Measurements from ENCODE around the gene AMBRA1.

The AMBRA1 gene

DNA sequence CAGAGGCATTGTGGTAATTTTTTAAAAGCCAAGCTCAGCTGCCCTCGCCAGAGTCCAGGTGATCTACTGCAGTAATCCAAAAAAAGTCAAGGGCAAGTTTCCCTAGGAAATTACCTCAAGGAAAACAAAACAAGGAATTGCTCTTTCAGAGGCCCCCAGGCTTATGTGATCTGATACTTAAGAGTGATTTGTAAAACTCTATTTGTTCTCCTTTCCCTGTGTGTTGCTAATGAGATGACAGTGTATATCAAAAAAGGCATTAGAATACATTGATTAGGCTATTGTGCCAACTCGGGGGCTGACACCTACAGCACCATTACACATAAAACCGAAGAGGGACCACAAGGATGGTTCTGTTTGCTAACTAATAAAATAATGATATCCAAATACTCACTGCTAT lies 157.7 kb downstream of the AMBRA1 start:
- DNase-seq, result no peak

DNA sequence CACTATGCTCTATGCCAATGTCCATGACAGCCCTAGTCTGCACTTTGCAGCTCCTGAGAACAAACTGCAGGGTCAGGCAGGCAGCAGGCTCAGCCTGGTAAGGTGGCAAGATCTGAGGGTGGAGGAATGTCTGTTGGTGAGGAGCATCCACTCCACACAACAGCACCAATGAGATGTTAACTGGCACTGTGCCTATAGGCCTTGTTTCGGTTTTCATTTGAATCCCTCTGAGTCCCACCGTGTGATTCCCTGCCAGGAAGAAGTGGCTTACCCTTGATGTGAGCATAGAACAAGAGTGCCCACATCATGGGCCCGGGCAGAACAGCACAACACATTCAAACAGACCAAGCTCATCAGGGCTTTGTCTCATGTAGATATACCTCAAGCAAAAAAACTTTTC lies 158.1 kb downstream of the AMBRA1 start:
- DNase-seq, result no peak

DNA sequence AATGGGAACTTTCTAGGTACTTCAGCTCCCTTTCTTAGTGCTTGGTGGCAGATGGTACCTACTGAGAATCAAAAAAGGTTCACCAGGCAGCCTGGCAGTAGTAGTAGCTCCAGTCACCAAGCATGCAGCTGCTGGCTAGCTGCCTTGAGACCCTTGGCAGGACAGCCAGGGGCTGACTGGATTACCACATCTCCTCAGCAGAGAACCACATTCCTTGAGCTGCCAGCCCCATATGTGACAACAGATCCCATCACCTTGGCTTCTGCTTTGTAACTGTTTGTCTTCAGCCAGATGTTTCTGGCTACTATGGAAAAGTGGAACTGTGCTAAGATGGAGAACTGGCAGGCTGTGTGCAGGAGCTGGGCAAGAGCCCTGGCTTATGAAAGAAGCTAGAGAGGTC lies 162.6 kb downstream of the AMBRA1 start:
- no peak for DNase-seq

DNA sequence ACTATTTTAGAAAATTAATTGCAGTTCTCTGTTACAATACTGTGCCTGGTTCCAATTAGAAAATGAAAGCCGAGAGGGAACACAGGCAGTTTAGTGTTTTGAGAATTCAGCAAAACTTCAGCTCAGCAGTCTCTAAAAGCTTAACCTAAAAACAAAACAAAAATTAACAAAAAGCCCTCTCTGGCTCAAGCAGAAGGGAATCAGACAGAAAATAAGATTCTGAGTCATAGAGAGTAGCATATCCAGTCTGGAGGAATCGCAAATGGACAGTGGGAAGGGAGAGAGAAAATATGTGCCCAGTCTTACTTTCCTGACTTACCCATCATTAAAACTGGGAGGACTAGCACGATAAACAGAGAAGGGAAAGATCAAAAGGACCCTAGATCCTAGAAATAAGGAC lies 164.1 kb downstream of the AMBRA1 start:
- no peak for DNase-seq

DNA sequence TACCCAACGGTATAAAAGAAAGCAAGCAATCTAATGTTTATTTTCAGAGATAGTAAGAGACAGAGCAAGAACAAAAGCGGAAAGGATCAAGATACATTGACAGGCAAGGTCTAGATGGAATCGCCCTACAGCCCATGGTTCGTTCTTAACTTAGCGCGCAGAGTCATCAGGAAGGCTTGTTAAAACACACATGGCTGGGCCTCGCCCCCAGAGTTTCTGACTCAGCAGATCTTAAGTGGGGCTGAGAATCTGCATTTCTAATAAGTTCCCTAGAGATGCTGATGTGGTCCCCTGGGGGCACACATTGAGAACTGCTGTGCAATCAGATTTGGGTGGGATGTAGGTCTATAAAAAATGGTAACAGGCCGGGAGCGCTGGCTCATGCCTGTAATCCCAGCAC lies 166.5 kb downstream of the AMBRA1 start:
- DNase-seq, result no peak

DNA sequence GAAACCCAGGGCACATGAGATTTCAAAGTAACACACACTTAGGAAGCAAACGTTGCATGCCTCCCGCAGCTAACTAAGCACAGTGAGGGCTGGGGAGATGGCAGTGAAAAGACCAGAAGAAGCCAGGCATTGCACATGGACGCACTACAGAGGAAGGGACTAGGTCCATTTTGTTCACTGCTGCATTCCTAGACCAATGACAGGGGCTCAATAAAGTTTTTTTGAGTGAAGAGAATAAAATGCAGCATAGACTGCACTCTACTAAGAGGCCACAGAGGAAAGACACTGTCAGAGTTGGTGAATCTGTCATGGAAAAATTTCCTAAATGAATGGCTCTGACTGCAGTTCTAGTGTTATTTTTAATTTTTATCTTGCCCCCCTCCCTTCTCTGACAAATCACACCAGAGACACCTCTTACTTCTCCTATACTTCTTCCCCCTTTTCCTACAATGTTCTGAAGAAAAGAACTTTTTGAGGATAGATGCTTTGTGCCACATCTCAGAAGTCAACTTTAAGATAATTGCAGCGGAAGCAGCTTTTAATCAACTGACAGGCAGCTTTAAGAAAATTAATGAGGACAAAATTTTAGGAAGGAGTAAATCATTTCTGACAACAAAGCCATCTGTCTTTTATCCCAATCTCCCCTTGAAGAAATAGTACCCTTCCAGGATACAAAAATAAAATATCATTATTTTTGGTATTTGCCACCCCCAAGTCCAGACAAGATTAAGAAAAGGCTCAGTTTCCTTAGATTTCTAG lies 167.4 kb downstream of the AMBRA1 start:
- no peak for DNase-seq

DNA sequence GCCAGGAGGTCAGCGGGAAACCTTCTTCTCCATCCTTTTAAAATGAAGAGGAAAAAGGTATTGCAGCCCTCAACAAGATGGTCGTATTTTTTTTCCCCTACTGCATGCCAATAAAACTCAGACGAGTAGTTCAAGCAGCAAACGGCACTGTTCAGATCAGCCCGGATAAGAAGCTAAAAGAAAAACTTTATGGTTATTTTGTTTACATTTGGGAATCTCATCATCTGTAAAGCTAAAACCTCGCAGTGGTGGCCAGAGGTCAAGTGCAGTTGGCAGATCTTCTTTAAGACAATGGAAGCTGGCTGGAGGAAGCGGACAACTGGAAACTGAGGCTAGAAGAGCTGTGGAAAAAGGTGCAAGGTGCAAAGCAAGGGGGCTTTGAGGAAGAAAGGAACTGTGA lies 171.2 kb downstream of the AMBRA1 start:
- no peak for DNase-seq

DNA sequence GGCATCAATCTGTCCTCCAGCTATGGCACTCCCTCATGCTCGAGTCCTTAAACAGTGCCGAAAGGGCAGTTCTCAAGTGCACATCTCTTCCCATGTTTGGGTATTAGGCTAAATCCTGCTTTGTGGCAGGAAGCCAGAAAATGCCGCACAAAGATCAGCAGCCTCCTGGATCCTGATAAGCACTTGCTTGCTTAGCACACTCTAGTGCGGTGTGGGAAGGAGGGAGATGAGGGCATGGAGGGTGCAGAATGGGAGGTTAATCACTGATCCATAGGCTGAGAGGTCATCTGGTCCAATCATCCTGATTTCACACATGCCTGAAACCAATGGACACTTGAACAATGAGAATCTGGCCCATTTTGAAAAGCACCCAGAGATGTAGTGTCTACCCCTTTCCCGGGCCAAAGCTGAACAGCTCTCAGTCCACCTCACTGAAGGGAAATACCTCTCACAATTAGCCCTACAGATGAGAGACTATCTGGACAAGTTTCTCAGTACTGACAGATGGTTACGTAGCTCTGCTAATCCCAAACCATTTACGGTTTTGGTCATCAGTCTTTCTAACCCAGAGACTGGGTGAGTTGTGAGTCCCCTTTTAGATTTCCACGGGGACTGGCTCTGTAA lies 172.5 kb downstream of the AMBRA1 start:
- no peak for DNase-seq

DNA sequence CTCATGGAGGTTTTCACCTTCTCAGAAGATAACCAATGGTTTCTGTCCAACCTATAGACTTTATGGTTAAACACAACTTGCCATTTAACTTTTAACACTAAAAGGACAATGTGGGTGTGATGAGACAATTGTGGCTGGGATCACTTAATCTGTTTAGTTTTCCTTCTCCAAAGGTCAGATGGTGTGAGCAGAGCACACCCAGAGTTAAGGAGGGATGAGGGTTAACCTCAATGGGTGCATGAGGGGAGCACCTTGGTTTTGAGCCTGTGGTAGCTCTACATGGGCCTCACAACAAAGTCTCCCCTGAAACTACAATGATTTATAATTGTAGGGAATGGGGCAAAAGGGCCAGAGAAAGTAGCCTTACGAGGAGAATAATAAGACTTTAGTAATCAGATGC lies 173.3 kb downstream of the AMBRA1 start:
- DNase-seq, result no peak

DNA sequence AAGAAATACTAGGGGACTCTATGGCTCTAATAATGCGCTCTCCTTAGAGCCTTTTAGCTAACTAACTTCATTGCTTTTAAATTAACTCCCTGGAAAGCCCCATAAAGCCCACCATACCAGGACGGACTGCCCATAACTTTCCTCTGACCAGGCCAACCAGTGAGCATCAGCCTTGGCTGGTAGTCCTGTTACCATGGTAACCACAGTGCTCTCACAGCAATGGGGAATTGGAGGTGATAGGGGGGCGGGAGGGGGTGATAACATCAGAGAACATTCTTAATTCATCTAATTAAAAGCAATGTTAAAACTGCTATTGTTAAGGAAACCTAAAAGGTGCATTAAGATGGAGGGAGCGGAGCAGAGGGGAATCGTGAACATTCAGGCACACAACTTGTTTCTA lies 175.1 kb downstream of the AMBRA1 start:
- DNase-seq, result no peak

DNA sequence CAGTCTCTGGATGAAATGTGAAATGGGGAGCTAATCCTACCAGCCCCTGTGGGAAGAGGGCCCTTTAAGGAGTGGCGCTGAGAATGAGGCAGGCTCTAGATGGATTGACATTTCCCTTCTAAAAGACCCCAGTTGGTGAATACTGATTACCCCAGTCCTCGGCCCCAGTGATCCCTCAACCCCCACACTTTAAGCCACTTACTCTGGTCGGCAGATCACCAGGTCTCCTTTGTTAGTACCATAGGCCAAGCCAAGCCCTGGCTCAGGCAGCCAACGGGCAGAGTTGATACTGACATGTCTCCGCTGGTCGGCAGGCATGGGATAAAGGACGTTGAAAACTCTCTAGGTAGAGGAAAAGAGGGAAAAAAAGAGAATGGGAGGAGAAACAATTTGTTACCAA lies 176.1 kb downstream of the AMBRA1 start:
- no peak for DNase-seq

DNA sequence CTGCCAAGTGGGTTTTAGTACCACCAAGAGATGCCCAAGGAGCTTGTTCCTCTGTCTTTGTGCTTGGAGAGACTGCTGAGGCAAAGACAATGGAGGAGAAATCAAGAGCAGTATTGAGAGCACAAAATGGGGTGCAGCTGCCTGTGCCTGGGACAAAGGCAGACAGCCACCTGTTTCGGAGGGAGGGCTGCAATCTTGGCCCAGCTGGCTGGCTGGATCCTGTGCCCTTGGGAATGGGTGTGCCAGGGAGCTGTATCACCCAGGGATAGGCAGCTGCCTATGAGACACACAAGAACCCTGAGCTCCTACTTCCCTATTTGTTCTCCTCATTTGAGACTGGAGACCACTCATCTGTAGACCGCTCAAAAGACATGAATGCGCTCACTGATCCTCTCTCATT lies 178.9 kb downstream of the AMBRA1 start:
- no peak for DNase-seq

DNA sequence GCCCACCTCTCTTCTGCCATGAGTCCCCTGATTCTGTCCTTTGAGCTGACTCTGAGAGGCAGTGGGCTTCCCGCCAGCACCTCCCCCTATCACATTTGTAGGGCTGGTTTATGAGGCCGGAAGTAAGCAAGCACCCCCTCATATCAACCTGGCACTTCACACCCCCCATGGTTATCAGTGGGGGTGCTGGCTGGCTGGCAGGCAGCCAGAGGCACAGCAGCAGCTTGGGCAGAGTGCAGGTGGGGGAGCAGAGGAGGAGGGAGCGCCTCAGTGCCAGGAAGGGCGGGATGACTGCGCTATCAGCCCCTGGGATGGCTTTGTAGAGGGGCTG lies 179.4 kb downstream of the AMBRA1 start:
- DNase-seq, result no peak

DNA sequence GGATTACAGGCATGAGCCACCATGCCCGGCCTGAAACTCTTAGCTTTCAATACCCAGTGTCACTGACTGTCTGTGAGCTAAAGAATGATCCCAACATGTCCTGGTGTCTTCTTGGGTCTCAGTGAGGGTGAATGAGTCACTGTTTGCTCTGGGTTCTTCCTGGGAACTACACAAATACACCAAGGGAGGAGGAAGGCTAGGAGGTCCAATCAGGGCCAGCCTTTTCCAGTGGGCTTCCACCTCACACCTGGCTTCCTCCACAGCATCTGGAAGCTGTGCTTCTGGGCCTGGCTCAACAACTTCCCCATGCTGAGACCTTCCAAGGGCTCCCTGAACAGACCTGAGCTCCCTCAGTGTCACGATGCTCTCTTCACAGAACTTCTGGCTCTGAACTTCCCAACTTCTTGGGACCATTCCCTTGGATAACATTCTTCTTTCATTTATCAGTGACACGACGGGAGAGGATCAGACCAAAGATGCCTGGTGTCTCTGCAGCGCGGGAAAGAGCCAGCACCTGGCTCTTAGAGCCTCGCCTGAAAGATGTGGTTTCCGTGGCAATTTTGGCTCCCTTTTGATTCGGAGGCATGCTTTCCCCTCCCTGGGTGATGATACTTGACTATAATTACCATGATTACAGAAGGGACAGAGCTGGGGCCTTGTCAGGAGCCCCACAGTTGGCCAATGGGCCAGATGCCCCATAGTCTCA lies 179.9 kb downstream of the AMBRA1 start:
- no peak for DNase-seq

DNA sequence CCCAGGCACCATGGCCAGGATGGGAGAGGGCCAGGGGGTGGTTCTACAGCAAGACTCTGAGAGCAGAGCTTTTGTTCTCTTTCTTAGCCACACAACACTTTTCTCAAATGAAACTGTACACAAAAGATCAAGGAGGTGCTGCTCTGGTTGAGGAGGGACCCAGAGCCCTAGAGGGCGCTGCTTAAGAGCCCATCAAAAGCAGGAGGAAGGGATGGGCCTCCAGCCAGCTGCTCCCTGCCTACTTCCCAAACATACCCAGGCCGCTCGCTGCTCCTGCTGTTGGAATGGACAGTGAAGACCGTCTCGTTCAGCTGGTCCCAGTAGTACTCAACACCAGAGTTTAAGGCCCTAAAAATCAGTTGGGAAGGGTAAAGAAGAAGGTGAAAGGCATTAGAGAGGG lies 183.8 kb downstream of the AMBRA1 start:
- DNase-seq, result no peak

DNA sequence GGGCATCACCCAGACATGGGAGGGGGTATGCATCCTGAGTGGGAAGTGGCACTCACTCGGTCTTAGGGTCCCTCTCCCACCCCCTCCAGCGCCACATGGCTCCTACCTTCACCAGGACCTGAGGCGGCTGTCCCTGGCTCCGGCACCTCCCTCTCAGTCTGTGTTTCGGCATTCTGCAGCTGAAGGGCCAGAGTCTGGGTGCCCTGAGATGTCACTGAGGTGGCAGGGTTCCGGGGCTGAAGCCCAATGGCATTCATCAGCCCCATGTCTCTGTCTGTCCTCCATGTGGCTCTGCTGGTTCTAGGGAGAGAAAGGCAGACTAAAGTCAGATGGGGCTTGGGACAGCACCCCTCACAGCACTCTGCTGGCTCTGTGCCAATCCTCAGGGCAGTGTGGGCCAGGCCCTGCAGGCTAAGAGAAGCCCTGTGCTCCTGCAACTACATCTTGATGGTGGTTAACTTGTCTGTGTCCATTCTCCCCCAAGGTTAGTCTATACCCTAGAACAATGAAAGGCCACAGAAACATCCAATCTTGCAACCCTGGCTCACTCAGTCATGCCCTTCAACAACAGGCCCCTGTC lies 185.3 kb downstream of the AMBRA1 start:
- no peak for DNase-seq

DNA sequence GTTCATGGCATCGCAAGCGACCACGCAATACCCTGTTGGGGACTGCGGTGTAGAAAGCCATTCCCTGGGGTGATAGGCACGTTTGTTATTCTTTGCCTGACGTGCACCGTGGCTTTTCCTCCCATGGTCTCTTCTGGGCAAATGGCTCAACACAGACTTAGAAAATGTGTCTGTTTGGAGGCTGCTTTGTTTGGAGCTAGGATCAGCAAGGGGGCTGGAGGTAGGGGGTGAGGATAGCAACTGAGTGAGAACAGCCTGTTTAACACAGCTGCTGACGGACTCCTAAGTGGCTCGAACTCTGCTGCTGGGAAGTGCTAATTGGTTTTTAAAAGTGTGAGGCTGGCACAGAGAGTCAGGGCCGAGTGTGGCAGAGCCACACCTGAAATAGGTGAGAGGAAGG lies 186.2 kb downstream of the AMBRA1 start:
- DNase-seq, result no peak

DNA sequence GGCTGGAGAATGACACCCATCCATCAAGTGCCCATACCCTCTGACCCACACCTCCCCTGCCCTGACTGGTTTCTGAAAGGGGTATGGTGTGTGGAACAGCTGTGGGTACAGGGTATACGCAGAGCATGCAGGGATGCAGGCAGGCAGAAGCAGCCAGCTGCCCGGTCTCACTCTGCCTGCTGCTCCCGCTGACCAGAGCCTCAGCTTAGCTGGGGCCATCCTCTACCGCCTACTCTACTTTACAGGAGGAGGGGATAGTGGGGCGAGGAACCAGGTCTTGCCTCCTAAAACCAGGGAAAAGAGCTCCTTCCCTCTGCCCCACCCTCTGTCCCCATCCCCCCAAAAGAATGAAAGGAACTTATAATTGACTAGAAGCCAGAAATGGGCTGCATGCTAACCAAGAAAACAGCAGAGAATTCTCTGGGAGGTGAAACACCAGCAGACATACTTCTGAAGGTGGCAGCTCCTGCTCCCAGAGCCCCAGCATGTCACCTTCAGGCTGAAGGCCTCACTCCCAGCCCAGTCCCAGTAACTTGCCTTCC lies 189.3 kb downstream of the AMBRA1 start:
- no peak for DNase-seq

DNA sequence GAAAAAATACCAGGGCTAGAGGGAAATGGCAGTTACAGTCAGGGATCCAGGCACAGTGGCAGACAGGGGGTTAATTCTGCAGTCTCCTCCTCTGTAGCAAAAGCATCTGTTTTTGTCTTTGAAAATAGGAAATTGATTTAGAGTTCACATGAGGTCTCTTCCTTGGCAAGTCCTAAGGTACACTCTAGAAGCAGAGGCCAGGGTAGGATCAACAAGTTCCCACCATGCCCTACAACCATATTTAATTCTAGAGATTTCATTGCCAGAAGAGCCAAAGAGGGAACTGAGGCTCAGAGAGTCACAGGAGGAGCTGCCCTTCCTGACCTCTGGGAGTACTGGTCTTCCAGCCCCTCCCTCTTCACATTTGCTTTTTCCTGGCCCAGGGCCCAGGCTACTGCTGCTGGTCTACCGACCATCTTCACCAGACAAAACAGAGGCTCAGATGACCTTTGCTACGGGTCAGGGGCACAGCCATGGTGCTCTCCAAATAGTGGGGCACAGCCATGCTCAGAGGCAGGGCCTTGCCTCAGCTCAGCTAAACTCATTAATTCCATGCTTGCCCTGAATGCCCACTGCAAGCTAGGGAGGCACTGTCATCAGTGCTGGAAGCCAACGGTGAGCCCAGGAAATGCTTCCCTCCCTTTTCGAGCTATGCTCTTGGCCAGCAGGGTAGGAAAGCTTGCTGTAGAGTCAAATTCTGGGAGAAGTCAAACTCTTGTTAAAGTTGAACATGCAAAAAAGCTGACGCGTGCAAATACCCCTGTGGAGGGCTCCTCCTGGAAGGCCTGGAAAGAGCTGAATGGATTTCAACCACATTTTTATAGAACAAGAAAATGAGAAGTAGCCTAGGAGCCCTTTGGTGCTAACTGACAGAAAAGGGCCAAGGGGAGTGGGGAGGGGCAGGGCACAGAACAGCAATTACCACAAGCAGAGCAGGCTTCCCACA lies 190.6 kb downstream of the AMBRA1 start:
- no peak for DNase-seq

DNA sequence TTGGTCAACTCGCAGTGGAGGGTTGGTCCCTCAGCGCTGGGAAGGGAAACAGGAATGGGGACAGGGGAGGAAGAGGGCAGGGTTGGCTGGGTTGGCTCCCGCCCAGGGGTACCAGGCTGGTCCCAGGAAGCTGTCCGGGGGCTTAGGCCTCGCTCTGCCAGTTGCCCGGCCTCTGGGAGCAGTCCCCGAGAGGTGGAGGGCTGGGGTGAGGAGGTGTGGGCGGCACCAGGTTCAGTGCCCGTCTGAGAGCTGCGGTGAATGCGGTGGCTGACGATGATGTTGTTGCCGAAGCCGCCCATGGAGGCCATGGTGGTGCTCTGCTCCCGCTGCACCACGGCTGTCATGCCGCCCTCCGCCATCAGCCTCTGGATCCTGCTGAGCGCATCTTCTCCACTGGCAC lies 196.3 kb downstream of the AMBRA1 start:
- DNase-seq, result no peak

DNA sequence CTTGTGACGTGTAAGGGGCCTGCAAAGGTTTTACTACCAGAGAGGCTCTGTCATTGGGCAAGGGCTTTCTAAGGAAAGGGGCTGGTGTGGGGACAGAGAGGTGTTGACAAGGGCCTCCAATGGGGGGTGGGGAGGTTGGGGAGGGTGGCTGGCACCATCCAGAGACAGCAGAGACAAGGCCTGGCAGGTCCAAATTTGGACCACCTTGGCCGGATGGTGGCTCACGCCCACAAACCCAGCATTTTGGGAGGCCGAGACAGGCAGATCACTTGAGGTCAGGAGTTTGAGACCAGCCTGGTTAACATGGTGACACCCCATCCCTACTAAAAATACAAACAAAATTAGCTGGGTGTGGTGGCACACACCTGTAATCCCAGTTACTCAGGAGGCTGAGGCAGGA lies 200.1 kb downstream of the AMBRA1 start:
- DNase-seq, result no peak

DNA sequence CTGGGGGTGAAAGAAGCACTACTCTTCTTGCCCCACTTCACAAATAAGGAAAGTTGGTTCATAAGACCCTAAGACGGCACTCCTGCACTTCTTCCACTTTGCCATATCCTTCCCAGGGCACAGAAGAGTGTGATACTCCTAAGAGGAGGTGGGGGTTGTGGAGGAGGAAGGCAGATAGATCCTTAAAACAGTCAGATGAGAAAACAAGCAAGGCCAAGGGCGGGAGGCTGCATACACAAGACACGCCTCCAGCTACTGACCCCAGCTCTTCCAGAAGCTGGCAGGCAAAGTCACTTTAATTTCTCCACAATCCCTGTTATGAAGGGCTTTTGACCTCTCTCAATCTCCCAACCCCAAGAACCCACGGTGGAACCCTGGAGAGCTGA lies 200.6 kb downstream of the AMBRA1 start:
- no peak for DNase-seq

Measured in inflammatory macrophage treated with lipopolysaccharide for 1 hour (primary cell).